Tibial nerve (tissue), 4 donors: ENCODE data around the gene CREB3. TPM values are rescaled to one million over a fixed set of nuclear protein-coding genes. Genes with fewer than 3 reads are reported as not detected.

Source experiments
- DNase-seq, 2 donors: peaks; one replicate each; pipeline ENCODE4 v3.0.0-alpha.2; 2019; ENCODE audit warnings: low spot score in 2 of 2
- H3K27ac ChIP-seq, 4 donors: fragments of 200-600 bp; sonication (generic) in 3 of 4; one replicate each; pipeline ENCODE4 v1.5.1; 2017 to 2019; ENCODE audit warnings: mild to moderate bottlenecking in 1 of 4
- H3K27me3 ChIP-seq, 2 donors: fragments of 200-600 bp; sonication (generic) in 1 of 2; one replicate each; pipeline versions ENCODE4 v1.5.1 to v1.6.0; 2017 to 2019
- H3K36me3 ChIP-seq, 3 donors: fragments of 200-600 bp; sonication (generic); one replicate each; pipeline ENCODE4 v1.5.1; 2018 to 2019
- H3K4me1 ChIP-seq, 4 donors: fragments of 200-600 bp; sonication (generic) in 3 of 4; one replicate each; pipeline ENCODE4 v1.5.1; 2017 to 2019
- H3K4me3 ChIP-seq, 4 donors: fragments of 200-600 bp; sonication (generic) in 3 of 4; one replicate each; pipeline ENCODE4 v1.5.1; 2017 to 2019; ENCODE audit warnings: mild to moderate bottlenecking in 1 of 4, moderate library complexity in 1 of 4
- H3K9me3 ChIP-seq, 4 donors: fragments of 200-600 bp; sonication (generic) in 3 of 4; one replicate each; pipeline ENCODE4 v1.5.1; 2017 to 2019
- EP300 ChIP-seq, 2 donors: sonication (generic); formaldehyde crosslinking; IDR thresholded peaks; one replicate each; pipeline ENCODE4 v1.6.1; 2017; ENCODE audit warnings: antibody characterized with exemption in 2 of 2, mild to moderate bottlenecking in 1 of 2
- POLR2A ChIP-seq, 2 donors: fragments of 450-650 bp; IDR thresholded peaks; one replicate each; pipeline ENCODE4 v1.6.1; 2017; ENCODE audit warnings: antibody characterized with exemption in 2 of 2, mild to moderate bottlenecking in 2 of 2, moderate library complexity in 2 of 2
- WGBS, 2 donors: methylation state at CpG; one replicate each; pipeline ENCODE4 v1.1.5; 2018; 5-methylcytosine and 5-hydroxymethylcytosine counted together
- total RNA-seq, 4 donors: library from RNA; depleted of rRNA; stranded (reverse); fragments of >200 nt; gene quantifications; one replicate each; pipeline ENCODE4 v1.1.0, GENCODE V29; 2016
- TF ChIP-seq, protein P1 (sequence below), 5 experiments: fragments of 200-600 bp in 3 of 5; fragments of 450-650 bp in 2 of 5; sonication (generic) in 3 of 5; IDR thresholded peaks; one replicate each; pipeline ENCODE4 v1.5.1; 2016 to 2019; ENCODE audit warnings: antibody characterized with exemption in 5 of 5, mild to moderate bottlenecking in 3 of 5, moderate library complexity in 2 of 5

Gene CREB3
- total RNA-seq, 4 donors from 2014 or later: 41.6 to 70.1 (median 53.5) TPM

DNA sequence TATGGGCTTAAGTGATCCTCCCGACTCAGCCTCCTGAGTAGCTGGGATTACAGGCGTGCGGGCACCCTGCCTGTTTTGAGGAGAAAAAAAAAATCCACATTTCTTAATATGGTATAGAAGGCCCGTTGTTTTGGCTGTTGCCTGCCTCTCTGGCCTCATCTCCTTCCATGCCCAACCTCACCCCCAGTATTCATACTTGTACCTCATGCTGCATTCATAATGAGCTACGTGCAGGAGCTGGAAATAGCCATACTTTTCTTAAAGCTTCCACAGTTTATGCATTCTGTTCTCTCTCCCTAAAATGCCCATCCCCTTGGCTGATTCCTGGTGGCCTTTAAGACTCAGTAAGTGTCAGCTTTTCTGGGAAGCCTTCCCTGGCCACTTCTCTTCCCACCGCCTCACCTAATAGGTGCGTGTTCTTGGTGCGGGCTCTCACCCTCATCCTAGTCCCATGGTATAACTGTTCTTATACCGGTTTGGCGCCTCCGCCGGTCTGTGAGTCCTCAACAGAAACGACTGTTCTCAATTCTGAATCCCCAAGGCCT, 40.6 kb upstream of the CREB3 start:
- H3K9me3 ChIP-seq: no peaks in the 10 kb centered on the region
- TF ChIP-seq, protein P1, sequence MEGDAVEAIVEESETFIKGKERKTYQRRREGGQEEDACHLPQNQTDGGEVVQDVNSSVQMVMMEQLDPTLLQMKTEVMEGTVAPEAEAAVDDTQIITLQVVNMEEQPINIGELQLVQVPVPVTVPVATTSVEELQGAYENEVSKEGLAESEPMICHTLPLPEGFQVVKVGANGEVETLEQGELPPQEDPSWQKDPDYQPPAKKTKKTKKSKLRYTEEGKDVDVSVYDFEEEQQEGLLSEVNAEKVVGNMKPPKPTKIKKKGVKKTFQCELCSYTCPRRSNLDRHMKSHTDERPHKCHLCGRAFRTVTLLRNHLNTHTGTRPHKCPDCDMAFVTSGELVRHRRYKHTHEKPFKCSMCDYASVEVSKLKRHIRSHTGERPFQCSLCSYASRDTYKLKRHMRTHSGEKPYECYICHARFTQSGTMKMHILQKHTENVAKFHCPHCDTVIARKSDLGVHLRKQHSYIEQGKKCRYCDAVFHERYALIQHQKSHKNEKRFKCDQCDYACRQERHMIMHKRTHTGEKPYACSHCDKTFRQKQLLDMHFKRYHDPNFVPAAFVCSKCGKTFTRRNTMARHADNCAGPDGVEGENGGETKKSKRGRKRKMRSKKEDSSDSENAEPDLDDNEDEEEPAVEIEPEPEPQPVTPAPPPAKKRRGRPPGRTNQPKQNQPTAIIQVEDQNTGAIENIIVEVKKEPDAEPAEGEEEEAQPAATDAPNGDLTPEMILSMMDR (IDR thresholded peaks at IDR 0.05): no peak
- TF ChIP-seq EP300 (IDR thresholded peaks at IDR 0.05): peak in 1 of 2 donors; percentile 4
- H3K27me3 ChIP-seq: no peaks in the 10 kb centered on the region
- H3K36me3 ChIP-seq: peaks cover 0 to 12% (median 0%) of the 10 kb centered on the region in 3 donors
- peaks cover 0 to 66% (median 7%) of the 10 kb centered on the region in 4 donors for H3K4me1 ChIP-seq
- peak overlapping the region; percentile 93 to 97 (median 95) for H3K27ac ChIP-seq
- WGBS, 2 donors: 59 to 61% methylated on average over 13 of the region's 13 CpGs
- DNase-seq: no peak
- no peak overlapping the region for H3K4me3 ChIP-seq

GRCh38 chr9:35695943-35696401, 36.5 kb upstream of the CREB3 start:
- no peak overlapping the region for H3K4me3 ChIP-seq
- H3K27ac ChIP-seq: peak overlapping the region in 3 of 4 donors; percentile 35 to 81 (median 55)
- no peaks in the 10 kb centered on the region for H3K9me3 ChIP-seq
- no peak for DNase-seq
- H3K4me1 ChIP-seq: peaks cover 0 to 40% (median 4%) of the 10 kb centered on the region in 4 donors
- no peak for TF ChIP-seq EP300 (IDR thresholded peaks at IDR 0.05)
- TF ChIP-seq, protein P1 (IDR thresholded peaks at IDR 0.05): no peak
- no peak for TF ChIP-seq POLR2A (IDR thresholded peaks at IDR 0.05)
- 89 to 94% methylated on average over 3 of the region's 3 CpGs for WGBS, 2 donors
- no peaks in the 10 kb centered on the region for H3K27me3 ChIP-seq
- H3K36me3 ChIP-seq: peaks cover 0 to 53% (median 28%) of the 10 kb centered on the region in 3 donors

DNA sequence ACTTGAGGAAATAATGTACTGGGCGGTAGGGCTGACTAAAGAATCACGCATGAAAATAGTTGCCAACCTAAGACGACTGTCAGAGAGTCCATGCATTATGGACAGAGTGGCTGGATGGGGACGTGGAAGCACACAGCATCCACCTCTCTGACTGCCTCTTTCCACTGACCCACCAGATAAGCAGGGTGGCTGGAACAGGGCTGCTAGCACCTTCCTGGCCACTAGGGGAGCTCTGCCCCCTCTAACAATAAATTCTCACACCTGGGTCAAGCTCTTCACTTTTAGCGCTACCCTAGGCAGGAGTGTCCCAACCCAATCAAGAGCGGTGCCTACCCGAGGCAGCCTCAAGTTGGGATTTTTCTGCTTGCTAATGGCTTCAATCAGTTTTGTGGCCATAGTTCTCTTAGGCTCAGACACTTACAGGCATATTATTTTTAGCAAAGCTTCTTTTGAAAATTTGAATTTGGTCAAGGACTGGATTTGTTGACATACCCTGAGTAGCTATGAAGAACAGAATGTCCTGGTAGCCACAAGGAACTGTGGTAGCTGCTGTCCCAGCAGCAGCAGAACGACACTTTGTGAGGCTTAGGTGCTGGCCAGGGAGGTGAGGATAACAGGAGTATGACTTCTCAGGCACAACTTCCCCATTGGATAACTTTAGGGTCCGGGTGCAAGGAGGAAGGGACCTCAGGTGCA, 35.8 kb upstream of the CREB3 start:
- peak; percentile 40 to 60 for DNase-seq
- 41 to 48% methylated on average over 9 of the region's 9 CpGs for WGBS, 2 donors
- Histone ChIP-seq H3K27ac (peak overlapping the region in 3 of 4 donors; percentile 32 to 81 (median 55)), H3K4me3 (no peak overlapping the region), H3K27me3 (no peaks in the 10 kb centered on the region), H3K4me1 (peaks cover 0 to 33% (median 4%) of the 10 kb centered on the region in 4 donors), H3K36me3 (peaks cover 0 to 60% (median 32%) of the 10 kb centered on the region in 3 donors), H3K9me3 (no peaks in the 10 kb centered on the region)
- TF ChIP-seq POLR2A (IDR thresholded peaks at IDR 0.05) (no peak), EP300 (IDR thresholded peaks at IDR 0.05) (peak in 1 of 2 donors; percentile 38)
- TF ChIP-seq, protein P1 (IDR thresholded peaks at IDR 0.05): peak; percentile 75 to 89 (median 82)

GRCh38 chr9:35697486-35697885, 35.0 kb upstream of the CREB3 start:
- Histone ChIP-seq H3K27me3 (no peaks in the 10 kb centered on the region), H3K27ac (peak overlapping the region in 2 of 4 donors; percentile 55 to 81), H3K4me1 (peaks cover 0 to 29% (median 4%) of the 10 kb centered on the region in 4 donors), H3K4me3 (no peak overlapping the region), H3K36me3 (peaks cover 0 to 69% (median 33%) of the 10 kb centered on the region in 3 donors), H3K9me3 (no peaks in the 10 kb centered on the region)
- whole genome bisulfite sequencing, 2 donors: 71 to 76% methylated on average over 14 of the region's 14 CpGs
- TF ChIP-seq, protein P1 (IDR thresholded peaks at IDR 0.05): no peak
- no peak for TF ChIP-seq EP300 (IDR thresholded peaks at IDR 0.05)
- no peak for TF ChIP-seq POLR2A (IDR thresholded peaks at IDR 0.05)
- no peak for DNase-seq

GRCh38 chr9:35698231-35698630, 34.2 kb upstream of the CREB3 start:
- Histone ChIP-seq H3K4me3 (no peak overlapping the region), H3K36me3 (peaks cover 0 to 76% (median 41%) of the 10 kb centered on the region in 3 donors), H3K9me3 (no peaks in the 10 kb centered on the region), H3K27me3 (no peaks in the 10 kb centered on the region), H3K4me1 (peaks cover 0 to 29% (median 4%) of the 10 kb centered on the region in 4 donors), H3K27ac (no peak overlapping the region)
- WGBS, 2 donors: 81 to 92% methylated on average over 5 of the region's 5 CpGs
- DNase-seq: no peak
- no peak for TF ChIP-seq EP300 (IDR thresholded peaks at IDR 0.05)
- no peak for TF ChIP-seq POLR2A (IDR thresholded peaks at IDR 0.05)
- TF ChIP-seq, protein P1 (IDR thresholded peaks at IDR 0.05): no peak
